WTC11 (cell line): Measurements from ENCODE around the gene CDCA7L.

Experiments
- ETV6 ChIP-seq: sonication (generic); formaldehyde crosslinking; IDR thresholded peaks from 2 replicates; pipeline ENCODE4 v1.8.1; 2022; ENCODE audit warnings: mild to moderate bottlenecking, missing genetic modification reagents
- GABPB1 ChIP-seq: sonication (generic); formaldehyde crosslinking; IDR thresholded peaks from 2 replicates; pipeline ENCODE4 v1.8.1; 2023; ENCODE audit warnings: mild to moderate bottlenecking, missing genetic modification reagents
- KAT7 ChIP-seq: sonication (generic); formaldehyde crosslinking; IDR thresholded peaks from 2 replicates; pipeline ENCODE4 v1.8.1; 2023; ENCODE audit warnings: missing genetic modification reagents, mild to moderate bottlenecking, borderline replicate concordance
- MXD4 ChIP-seq: fragments of 250-450 bp; sonication (Bioruptor Pico); IDR thresholded peaks from 2 replicates; pipeline ENCODE4 v1.8.0; 2021; ENCODE audit warnings: mild to moderate bottlenecking, moderate library complexity, borderline replicate concordance
- NR1H2 ChIP-seq: sonication (generic); formaldehyde crosslinking; IDR thresholded peaks from 2 replicates; pipeline ENCODE4 v1.9.0; 2021; ENCODE audit warnings: mild to moderate bottlenecking, moderate library complexity, missing genetic modification reagents
- SMAD4 ChIP-seq: sonication (generic); formaldehyde crosslinking; IDR thresholded peaks from 2 replicates; pipeline ENCODE4 v1.8.0; 2022; ENCODE audit warnings: mild to moderate bottlenecking, missing genetic modification reagents
- TF ChIP-seq, protein P1 (sequence below): sonication (generic); formaldehyde crosslinking; conservative IDR thresholded peaks from 2 replicates; pipeline ENCODE4 v1.8.1; 2022; ENCODE audit warnings: mild to moderate bottlenecking, missing genetic modification reagents
- TF ChIP-seq, protein P2 (sequence below): fragments of 200-600 bp; IDR thresholded peaks from 2 replicates; pipeline ENCODE4 v1.8.0; 2022; ENCODE audit warnings: antibody characterized with exemption
- TF ChIP-seq, protein P3 (sequence below): sonication (generic); formaldehyde crosslinking; IDR thresholded peaks from 2 replicates; pipeline ENCODE4 v1.8.1; 2023; ENCODE audit warnings: mild to moderate bottlenecking, missing genetic modification reagents
- TF ChIP-seq, protein P4 (sequence below): sonication (generic); formaldehyde crosslinking; IDR thresholded peaks from 2 replicates; pipeline ENCODE4 v1.8.0; 2022; ENCODE audit warnings: mild to moderate bottlenecking, missing genetic modification reagents
- TF ChIP-seq, protein P5 (sequence below): sonication (generic); formaldehyde crosslinking; IDR thresholded peaks from 2 replicates; pipeline ENCODE4 v1.8.1; 2023; ENCODE audit warnings: mild to moderate bottlenecking, missing genetic modification reagents
- TF ChIP-seq, protein P6 (sequence below): sonication (generic); formaldehyde crosslinking; IDR thresholded peaks from 2 replicates; pipeline ENCODE4 v1.8.1; 2023; ENCODE audit warnings: mild to moderate bottlenecking, missing genetic modification reagents, moderate library complexity
- TF ChIP-seq, protein P7 (sequence below): sonication (generic); formaldehyde crosslinking; IDR thresholded peaks from 2 replicates; pipeline ENCODE4 v1.8.1; 2022; ENCODE audit warnings: mild to moderate bottlenecking, missing genetic modification reagents, moderate library complexity, borderline replicate concordance

DNA sequence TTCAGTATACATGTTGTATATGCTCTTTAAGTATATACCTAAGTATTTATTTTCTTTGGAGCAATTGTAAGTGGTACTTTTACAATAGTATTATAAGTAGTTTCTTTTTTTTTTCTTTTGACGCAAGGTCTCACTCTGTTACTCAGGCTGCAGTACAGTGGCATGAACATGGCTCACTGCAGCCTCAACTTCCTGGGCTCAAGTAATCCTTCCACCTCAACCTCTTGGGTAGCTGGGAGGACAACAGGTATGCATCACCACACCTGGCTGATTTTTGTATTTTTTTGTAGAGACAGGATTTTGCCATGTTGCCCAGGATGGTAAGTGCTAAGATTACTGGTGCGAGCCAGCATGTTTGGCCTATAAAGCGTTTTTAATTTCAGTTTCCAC lies 13.7 kb upstream of the CDCA7L start:
- TF ChIP-seq, protein P1, sequence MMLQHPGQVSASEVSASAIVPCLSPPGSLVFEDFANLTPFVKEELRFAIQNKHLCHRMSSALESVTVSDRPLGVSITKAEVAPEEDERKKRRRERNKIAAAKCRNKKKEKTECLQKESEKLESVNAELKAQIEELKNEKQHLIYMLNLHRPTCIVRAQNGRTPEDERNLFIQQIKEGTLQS (CRISPR knock-in tag), result no peak
- TF ChIP-seq SMAD4 (no peak), NR1H2 (CRISPR knock-in tag) (no peak), KAT7 (CRISPR knock-in tag) (no peak), MXD4 (CRISPR knock-in tag) (no peak), ETV6 (CRISPR knock-in tag) (no peak), GABPB1 (CRISPR knock-in tag) (no peak)
- TF ChIP-seq, protein P2, sequence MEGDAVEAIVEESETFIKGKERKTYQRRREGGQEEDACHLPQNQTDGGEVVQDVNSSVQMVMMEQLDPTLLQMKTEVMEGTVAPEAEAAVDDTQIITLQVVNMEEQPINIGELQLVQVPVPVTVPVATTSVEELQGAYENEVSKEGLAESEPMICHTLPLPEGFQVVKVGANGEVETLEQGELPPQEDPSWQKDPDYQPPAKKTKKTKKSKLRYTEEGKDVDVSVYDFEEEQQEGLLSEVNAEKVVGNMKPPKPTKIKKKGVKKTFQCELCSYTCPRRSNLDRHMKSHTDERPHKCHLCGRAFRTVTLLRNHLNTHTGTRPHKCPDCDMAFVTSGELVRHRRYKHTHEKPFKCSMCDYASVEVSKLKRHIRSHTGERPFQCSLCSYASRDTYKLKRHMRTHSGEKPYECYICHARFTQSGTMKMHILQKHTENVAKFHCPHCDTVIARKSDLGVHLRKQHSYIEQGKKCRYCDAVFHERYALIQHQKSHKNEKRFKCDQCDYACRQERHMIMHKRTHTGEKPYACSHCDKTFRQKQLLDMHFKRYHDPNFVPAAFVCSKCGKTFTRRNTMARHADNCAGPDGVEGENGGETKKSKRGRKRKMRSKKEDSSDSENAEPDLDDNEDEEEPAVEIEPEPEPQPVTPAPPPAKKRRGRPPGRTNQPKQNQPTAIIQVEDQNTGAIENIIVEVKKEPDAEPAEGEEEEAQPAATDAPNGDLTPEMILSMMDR, result no peak
- TF ChIP-seq, protein P3, sequence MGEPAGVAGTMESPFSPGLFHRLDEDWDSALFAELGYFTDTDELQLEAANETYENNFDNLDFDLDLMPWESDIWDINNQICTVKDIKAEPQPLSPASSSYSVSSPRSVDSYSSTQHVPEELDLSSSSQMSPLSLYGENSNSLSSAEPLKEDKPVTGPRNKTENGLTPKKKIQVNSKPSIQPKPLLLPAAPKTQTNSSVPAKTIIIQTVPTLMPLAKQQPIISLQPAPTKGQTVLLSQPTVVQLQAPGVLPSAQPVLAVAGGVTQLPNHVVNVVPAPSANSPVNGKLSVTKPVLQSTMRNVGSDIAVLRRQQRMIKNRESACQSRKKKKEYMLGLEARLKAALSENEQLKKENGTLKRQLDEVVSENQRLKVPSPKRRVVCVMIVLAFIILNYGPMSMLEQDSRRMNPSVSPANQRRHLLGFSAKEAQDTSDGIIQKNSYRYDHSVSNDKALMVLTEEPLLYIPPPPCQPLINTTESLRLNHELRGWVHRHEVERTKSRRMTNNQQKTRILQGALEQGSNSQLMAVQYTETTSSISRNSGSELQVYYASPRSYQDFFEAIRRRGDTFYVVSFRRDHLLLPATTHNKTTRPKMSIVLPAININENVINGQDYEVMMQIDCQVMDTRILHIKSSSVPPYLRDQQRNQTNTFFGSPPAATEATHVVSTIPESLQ (CRISPR knock-in tag), result no peak
- TF ChIP-seq, protein P4, sequence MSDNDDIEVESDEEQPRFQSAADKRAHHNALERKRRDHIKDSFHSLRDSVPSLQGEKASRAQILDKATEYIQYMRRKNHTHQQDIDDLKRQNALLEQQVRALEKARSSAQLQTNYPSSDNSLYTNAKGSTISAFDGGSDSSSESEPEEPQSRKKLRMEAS (CRISPR knock-in tag), result no peak
- TF ChIP-seq, protein P5, sequence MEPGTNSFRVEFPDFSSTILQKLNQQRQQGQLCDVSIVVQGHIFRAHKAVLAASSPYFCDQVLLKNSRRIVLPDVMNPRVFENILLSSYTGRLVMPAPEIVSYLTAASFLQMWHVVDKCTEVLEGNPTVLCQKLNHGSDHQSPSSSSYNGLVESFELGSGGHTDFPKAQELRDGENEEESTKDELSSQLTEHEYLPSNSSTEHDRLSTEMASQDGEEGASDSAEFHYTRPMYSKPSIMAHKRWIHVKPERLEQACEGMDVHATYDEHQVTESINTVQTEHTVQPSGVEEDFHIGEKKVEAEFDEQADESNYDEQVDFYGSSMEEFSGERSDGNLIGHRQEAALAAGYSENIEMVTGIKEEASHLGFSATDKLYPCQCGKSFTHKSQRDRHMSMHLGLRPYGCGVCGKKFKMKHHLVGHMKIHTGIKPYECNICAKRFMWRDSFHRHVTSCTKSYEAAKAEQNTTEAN (CRISPR knock-in tag), result no peak
- TF ChIP-seq, protein P6, sequence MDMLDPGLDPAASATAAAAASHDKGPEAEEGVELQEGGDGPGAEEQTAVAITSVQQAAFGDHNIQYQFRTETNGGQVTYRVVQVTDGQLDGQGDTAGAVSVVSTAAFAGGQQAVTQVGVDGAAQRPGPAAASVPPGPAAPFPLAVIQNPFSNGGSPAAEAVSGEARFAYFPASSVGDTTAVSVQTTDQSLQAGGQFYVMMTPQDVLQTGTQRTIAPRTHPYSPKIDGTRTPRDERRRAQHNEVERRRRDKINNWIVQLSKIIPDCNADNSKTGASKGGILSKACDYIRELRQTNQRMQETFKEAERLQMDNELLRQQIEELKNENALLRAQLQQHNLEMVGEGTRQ (CRISPR knock-in tag), result no peak
- TF ChIP-seq, protein P7, sequence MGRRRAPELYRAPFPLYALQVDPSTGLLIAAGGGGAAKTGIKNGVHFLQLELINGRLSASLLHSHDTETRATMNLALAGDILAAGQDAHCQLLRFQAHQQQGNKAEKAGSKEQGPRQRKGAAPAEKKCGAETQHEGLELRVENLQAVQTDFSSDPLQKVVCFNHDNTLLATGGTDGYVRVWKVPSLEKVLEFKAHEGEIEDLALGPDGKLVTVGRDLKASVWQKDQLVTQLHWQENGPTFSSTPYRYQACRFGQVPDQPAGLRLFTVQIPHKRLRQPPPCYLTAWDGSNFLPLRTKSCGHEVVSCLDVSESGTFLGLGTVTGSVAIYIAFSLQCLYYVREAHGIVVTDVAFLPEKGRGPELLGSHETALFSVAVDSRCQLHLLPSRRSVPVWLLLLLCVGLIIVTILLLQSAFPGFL (CRISPR knock-in tag), result no peak
